ENCODE measurements around the gene FCRL6.

FCRL6 gene

GRCh38 chr1:159861218-159861617 lies 59.1 kb downstream of the FCRL6 start:
- no peak for DNase-seq (ENCODE audit: low spot score)
- FAIRE-seq = no peak

DNA sequence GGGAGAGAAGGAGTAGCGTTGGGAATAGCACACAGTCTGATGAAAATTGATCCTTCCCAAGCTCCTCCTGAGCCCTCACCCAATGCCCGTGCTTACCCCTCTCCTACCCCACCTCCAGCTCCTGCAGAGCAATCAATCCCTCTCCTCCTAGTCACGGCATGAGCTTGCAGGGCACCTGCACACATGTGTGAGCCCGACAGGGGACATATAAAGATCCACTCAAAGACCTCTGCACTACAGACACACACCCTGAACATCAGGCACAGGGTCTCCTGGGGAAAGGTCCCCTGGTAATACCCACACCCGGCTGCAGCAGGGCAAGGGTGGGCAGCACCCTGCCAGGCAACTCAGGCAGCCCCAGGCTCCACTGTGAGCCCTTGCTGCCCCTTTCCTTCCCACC lies 59.9 kb downstream of the FCRL6 start:
- FAIRE-seq = no peak

GRCh38 chr1:159862557-159862956 lies 60.4 kb downstream of the FCRL6 start, which contains the start of gene VSIG8:
Gene VSIG8, minus strand, starts transcription at chr1:159862657. Its CDS starts 136 bp downstream, at chr1:159862521.
- FAIRE-seq (no peak), DNase-seq (ENCODE audit: low spot score) (no peak)

More for the DNA sequence above, 59.9 kb downstream of the FCRL6 start:
- no peak for DNase-seq (ENCODE audit: low spot score)

- FAIRE-seq (no peak), DNase-seq (ENCODE audit: low spot score) (no peak)
Observed at GRCh38 chr1:159864262-159864661, 62.1 kb downstream of the FCRL6 start.
